Adrenal gland (tissue), 12 donors: ENCODE results near the gene TXNDC17. TPM values are rescaled to one million over a fixed set of nuclear protein-coding genes. Genes with fewer than 3 reads are reported as not detected.

ENCODE experiments used
- DNase-seq, 7 donors: peaks; one replicate each; pipeline ENCODE4 v3.0.0-alpha.2; 2019 to 2020
- H3K27ac ChIP-seq, 5 donors: fragments of 200-600 bp; sonication (generic) in 4 of 5; 1 replicate in 3 of 5; 2 replicates in 2 of 5; pipeline versions ENCODE4 v1.5.1 to v1.8.0; 2016 to 2020; ENCODE audit warnings: mild to moderate bottlenecking in 1 of 5
- H3K27me3 ChIP-seq: fragments of 200-600 bp; 2 replicates; pipeline ENCODE4 v1.8.0; 2021
- H3K36me3 ChIP-seq, 2 donors: fragments of 200-600 bp; replicated peaks in 1 of 2; 1 replicate in 1 of 2; 2 replicates in 1 of 2; pipeline versions ENCODE4 v1.5.1 to v1.8.0; 2018 to 2022
- H3K4me1 ChIP-seq, 2 donors: fragments of 200-600 bp; replicated peaks in 1 of 2; 1 replicate in 1 of 2; 2 replicates in 1 of 2; pipeline versions ENCODE4 v1.5.1 to v1.8.0; 2018 to 2021
- H3K4me3 ChIP-seq, 4 donors: fragments of 200-600 bp; sonication (generic) in 3 of 4; one replicate each; pipeline ENCODE4 v1.5.1; 2016 to 2018
- H3K9me3 ChIP-seq, 3 donors: fragments of 200-600 bp; sonication (generic) in 1 of 3; replicated peaks in 1 of 3; 1 replicate in 2 of 3; 2 replicates in 1 of 3; pipeline versions ENCODE4 v1.5.1 to v1.8.0; 2016 to 2021
- CTCF ChIP-seq, 6 experiments: fragments of 450-650 bp in 4 of 6; fragments of 200-600 bp in 2 of 6; sonication (generic) in 1 of 6; IDR thresholded peaks; 1 replicate in 5 of 6; 2 replicates in 1 of 6; pipeline versions ENCODE4 v1.5.1 to v1.8.0; 2016 to 2021; ENCODE audit warnings: antibody characterized with exemption in 6 of 6, mild to moderate bottlenecking in 2 of 6, moderate library complexity in 1 of 6
- POLR2A ChIP-seq, 2 donors: fragments of 450-650 bp; IDR thresholded peaks; one replicate each; pipeline ENCODE4 v1.6.1; 2017; ENCODE audit warnings: antibody characterized with exemption in 2 of 2, mild to moderate bottlenecking in 2 of 2, moderate library complexity in 1 of 2
- WGBS, 4 donors: extraction: QIAGEN DNeasy Blood & Tissue Kit in 2 of 4; methylation state at CpG; one replicate each; pipeline versions ENCODE4 v1.1.5 to v1.1.7; 2013 to 2017; 5-methylcytosine and 5-hydroxymethylcytosine counted together
- intact Hi-C, 2 donors: fragments of 100-400 bp; cut with DNase I; formaldehyde crosslinking; loops; one replicate each; pipeline versions ENCODE4 v1.14.1 to v1.15.0; 2022 to 2023
- polyA plus RNA-seq, 3 donors: library from polyadenylated mRNA; stranded (reverse); fragments of 200-250 nt in 2 of 3; fragments of 350-450 nt in 1 of 3; fragmentation: Illumina TruSeq in 1 of 3; extraction: RNeasy Lipid Tissue Mini Kit (QIAGEN cat#74804) in 1 of 3; gene quantifications; one replicate each; pipeline ENCODE4 v1.2.3, GENCODE V29; 2013 to 2014
- total RNA-seq, 9 donors: library from RNA; depleted of rRNA in 4 of 9; stranded (reverse); fragments of >200 nt in 4 of 9; fragments of 120-200 nt in 1 of 9; fragmentation: NEBNext Ultra II Directional in 1 of 9; extraction: Animal tissue kit (Norgen Biotek cat#: 25700) in 1 of 9; gene quantifications; one replicate each; pipeline versions ENCODE4 v1.1.0 to v1.2.4, GENCODE V29; 2013 to 2023
- donor health status: healthy with polysubstance abuse.
- donor health status: Bipolar disorder and iron deficiency.
- donor health status: DM: yes; HTN: yes; CAD: no.
- donor health status: DM: no; HTN: no; CAD: no.
- donor health status: DM: no; HTN: no; CAD: no.
- donor health status: DM: yes; HTN: yes; CAD: no.

TXNDC17 gene
- total and polyA plus RNA-seq, 12 donors = 64.6 to 224 (median 132) TPM

DNA sequence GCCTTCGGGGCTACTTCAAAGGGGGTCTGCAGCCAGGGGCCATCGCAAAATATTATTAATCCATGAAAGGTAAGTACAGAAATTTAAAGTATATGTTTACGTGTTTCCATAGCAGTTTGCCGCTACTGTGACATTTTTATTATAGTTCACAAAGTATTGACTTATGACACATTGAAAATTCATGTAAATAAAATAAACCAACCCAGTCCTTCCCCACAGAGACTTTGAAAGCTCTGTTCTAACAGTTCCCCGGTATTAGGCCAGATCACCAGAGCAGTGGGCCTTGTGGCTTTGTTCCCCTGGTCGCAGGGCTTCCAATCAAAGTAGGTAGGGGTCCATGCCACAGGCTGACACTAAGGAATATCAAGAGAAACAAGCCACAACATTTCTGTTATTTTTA, 14.2 kb upstream of the TXNDC17 start:
- no peak for DNase-seq
- no peak for TF ChIP-seq CTCF (IDR thresholded peaks at IDR 0.05)
- TF ChIP-seq POLR2A (IDR thresholded peaks at IDR 0.05) = no peak
- intact Hi-C loops = no loop called here
- H3K4me3 ChIP-seq = no peak overlapping the region
- H3K27me3 ChIP-seq = no peaks in the 10 kb centered on the region
- no peaks in the 10 kb centered on the region for H3K4me1 ChIP-seq
- H3K36me3 ChIP-seq = peaks cover 0 to 38% of the 10 kb centered on the region in 2 donors
- H3K27ac ChIP-seq = no peak overlapping the region
- 82 to 99% (median 93%) methylated on average over 6 of the region's 6 CpGs for WGBS, 4 donors
- H3K9me3 ChIP-seq = no peaks in the 10 kb centered on the region

DNA sequence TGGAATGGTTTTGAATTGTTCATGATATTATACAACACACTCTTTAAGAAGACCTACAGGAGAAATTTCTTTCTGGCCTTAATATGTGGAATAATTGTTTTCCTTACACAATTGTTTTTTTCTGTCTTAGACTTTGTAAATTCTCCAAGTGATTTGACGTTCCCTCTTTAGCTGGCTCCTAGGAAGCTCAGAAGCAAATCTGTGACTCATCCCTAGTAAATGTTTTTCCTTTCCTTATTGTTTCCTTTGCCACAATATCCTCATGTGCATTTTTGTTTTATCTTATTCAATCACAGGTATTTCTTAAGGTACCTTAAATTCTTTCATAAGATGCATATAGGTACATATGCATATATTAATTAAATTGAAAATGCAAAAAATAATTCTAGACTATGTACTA, 13.8 kb upstream of the TXNDC17 start:
- intact Hi-C loops = no loop called here
- no peaks in the 10 kb centered on the region for H3K27me3 ChIP-seq
- no peak overlapping the region for H3K4me3 ChIP-seq
- WGBS, 4 donors = 61 to 81% (median 62%) methylated on average over 1 of the region's 1 CpG
- no peaks in the 10 kb centered on the region for H3K9me3 ChIP-seq
- TF ChIP-seq CTCF (IDR thresholded peaks at IDR 0.05) (no peak), POLR2A (IDR thresholded peaks at IDR 0.05) (no peak)
- no peak for DNase-seq
- peaks cover 0 to 38% of the 10 kb centered on the region in 2 donors for H3K36me3 ChIP-seq
- no peaks in the 10 kb centered on the region for H3K4me1 ChIP-seq
- H3K27ac ChIP-seq = no peak overlapping the region

GRCh38 chr17:6630390-6630789, 10.5 kb upstream of the TXNDC17 start:
- no peak overlapping the region for H3K27ac ChIP-seq
- no peak for TF ChIP-seq POLR2A (IDR thresholded peaks at IDR 0.05)
- TF ChIP-seq CTCF (IDR thresholded peaks at IDR 0.05) = no peak

DNA sequence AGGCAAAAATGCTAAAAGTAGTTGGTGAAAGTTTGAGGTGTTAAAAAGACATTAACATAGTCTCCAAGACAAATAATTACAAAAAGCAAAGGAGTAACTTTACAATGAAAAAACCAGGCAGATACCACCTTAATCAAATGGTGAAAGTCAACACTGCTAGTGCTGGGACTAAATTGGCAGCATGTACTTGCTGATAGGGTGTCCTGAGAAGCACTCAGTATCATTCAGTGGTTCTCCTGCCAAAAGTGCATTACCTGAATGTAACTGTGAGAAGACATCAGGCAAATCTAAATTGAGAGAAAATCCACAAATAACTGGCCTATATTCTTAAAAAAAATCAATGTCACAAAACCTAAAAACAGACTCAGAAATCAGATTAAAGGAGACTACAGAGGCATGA, 8.3 kb upstream of the TXNDC17 start:
- Histone ChIP-seq H3K27me3 (no peaks in the 10 kb centered on the region), H3K36me3 (peaks cover 0 to 24% of the 10 kb centered on the region in 2 donors), H3K27ac (no peak overlapping the region), H3K4me1 (no peaks in the 10 kb centered on the region), H3K9me3 (no peaks in the 10 kb centered on the region), H3K4me3 (no peak overlapping the region)
- no peak for TF ChIP-seq CTCF (IDR thresholded peaks at IDR 0.05)
- no peak for TF ChIP-seq POLR2A (IDR thresholded peaks at IDR 0.05)
- intact Hi-C loops = loop anchor here in 1 of 2 donors (10.0 kb wide), 1 partner anchor 158 kb away; no protein-coding TSS in a partner anchor
- no peak for DNase-seq

More at GRCh38 chr17:6630390-6630789, 10.5 kb upstream of the TXNDC17 start:
- intact Hi-C loops = loop anchor here in 1 of 2 donors (10.0 kb wide), 1 partner anchor 156 kb away; no protein-coding TSS in a partner anchor
- no peak for DNase-seq
- 85 to 100% (median 99%) methylated on average over 1 of the region's 1 CpG for WGBS, 4 donors
- peaks cover 0 to 36% of the 10 kb centered on the region in 2 donors for H3K36me3 ChIP-seq
- H3K4me3 ChIP-seq = no peak overlapping the region
- H3K27me3 ChIP-seq = no peaks in the 10 kb centered on the region
- H3K9me3 ChIP-seq = no peaks in the 10 kb centered on the region
- no peaks in the 10 kb centered on the region for H3K4me1 ChIP-seq
